ENCODE measurements around the gene HIVEP3.

GRCh38 chr1:41633764-41634163, 285.0 kb downstream of the HIVEP3 start:
- TF ChIP-seq, protein P1, sequence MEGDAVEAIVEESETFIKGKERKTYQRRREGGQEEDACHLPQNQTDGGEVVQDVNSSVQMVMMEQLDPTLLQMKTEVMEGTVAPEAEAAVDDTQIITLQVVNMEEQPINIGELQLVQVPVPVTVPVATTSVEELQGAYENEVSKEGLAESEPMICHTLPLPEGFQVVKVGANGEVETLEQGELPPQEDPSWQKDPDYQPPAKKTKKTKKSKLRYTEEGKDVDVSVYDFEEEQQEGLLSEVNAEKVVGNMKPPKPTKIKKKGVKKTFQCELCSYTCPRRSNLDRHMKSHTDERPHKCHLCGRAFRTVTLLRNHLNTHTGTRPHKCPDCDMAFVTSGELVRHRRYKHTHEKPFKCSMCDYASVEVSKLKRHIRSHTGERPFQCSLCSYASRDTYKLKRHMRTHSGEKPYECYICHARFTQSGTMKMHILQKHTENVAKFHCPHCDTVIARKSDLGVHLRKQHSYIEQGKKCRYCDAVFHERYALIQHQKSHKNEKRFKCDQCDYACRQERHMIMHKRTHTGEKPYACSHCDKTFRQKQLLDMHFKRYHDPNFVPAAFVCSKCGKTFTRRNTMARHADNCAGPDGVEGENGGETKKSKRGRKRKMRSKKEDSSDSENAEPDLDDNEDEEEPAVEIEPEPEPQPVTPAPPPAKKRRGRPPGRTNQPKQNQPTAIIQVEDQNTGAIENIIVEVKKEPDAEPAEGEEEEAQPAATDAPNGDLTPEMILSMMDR (IDR thresholded peaks at IDR 0.05; ENCODE audit: poor library complexity) = no peak
- TF ChIP-seq EZH2phosphoT487 (IDR thresholded peaks at IDR 0.05; ENCODE audit: low read depth, severe bottlenecking, unreplicated experiment) (no peak), EZH2 (IDR thresholded peaks at IDR 0.05; ENCODE audit: borderline replicate concordance) (no peak)
